Embryonic facial prominence (tissue), 1 donor: ENCODE results near the gene BOLL.
"Not testable (repeated sequence)": the region's sequence is repeated elsewhere in the genome, so short reads cannot be mapped to it uniquely, and the experiment has no call there.

ENCODE experiments used
- DNase-seq: peaks from one replicate; pipeline ENCODE4 v3.0.0-alpha.2; 2016; ENCODE audit errors: extremely low spot score

The BOLL gene

DNA sequence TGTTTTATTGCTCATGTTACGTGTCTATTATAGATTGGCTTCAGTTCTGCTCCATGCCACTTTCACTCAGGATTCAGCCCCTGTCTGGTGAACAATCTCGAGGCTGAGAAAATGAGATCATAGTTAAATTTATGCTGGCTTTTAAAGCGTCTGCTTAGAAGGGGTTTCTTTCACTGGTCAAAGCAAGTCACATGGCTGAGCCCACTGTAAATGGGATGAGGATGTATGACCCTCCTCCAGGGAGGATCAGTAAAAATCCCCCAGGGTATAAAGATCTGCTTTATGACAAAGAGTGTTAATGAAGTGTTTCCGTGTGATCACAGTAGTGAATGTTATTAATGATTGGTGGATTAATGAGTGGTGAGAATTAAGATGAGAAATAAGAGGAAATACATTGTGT, 13.1 kb upstream of the BOLL start:
- no peak for DNase-seq

- DNase-seq: no peak
These were observed 10.2 kb upstream of the BOLL start for GRCh38 chr2:197795277-197795676.

DNA sequence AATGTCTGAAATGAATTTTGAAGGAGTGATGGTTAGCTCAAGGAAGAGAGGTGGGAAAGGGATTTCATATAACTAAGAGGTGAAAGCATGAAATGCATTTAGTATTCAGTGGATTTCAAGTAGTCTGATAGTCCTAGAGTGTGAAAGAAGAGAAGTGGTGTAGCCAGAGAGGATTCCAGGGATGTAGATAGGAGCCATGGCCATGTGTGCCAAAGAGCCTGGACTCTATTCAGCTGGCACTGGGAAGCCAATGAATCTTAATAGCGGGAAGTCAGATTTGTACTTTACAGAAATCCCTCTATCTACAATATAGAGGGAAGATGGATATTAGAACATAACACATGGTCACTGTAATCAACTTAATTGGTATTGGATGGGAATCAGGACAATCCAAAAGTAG, 8.3 kb upstream of the BOLL start:
- no peak for DNase-seq

DNA sequence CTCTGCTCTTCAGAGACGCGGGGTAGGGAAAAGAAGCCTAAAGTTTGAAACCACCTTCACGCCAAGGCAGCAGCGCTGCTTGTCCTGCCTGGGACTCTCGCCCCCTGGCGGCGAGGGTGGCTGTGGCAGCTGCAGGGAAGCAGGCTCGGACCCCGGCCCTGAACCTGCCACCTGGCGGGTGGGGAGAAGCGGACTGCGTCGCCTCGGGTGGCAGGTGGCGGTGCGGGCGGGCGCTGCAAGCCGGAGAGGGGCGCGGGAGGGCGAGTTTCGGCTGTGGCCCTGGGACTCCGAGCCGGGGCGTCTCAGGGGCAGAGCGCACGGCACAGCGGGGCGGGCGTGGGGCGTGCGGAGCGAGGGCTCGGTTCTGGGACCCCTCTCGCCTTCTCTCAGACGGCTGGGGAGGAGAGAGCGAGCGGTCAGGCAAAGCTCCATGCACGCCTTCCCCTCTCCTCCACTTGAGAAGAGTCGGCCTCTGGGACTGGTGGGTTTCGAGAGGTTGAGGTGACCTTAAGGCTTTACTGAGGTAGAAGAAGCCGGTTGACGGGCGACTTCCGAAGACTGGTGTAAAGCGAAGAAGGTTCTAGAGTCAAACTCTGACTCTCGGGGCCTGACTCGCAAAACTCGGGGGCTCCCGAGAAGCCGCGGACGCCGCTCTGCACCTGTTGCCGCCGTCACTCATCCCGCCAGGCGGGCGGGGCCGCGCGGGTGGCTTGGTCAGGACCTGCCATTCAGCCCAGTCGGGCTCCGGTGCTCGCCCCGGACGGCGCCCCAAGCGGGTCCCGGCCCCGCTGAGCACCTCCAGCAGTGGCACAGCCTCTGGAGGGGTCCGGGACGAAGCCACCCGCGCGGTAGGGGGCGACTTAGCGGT, 1.1 kb upstream of the BOLL start:
- no peak for DNase-seq

GRCh38 chr2:197782126-197782525, 3.0 kb downstream of the BOLL start:
- DNase-seq: no peak

- DNase-seq: no peak
These were observed 5.9 kb downstream of the BOLL start for GRCh38 chr2:197779261-197779660.

DNA sequence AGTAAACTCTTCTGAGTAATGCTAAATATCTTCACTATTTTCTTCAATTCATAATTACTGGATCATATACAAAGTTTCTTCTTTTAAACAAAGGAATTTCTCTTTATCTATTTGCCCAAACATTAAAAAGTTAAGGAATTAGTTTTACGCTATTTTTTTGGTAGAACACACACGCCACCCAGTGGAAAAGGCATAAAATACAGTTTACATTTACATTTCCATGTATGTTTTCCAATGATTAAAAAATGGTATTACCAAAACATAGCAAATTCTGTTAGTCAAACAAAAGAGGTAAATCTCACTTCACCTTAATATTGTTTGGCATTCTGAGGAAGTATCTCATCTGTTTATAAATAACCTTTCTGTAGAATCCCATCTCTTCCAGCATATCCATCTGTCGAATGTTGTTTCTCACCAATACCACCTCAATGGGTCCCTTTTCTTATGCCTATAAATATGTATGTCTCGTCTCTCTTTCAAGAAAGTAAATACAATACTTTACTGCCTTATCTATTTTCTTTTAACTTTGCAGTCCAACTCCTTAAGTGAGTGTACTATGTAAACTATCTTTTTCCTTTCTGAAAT, 7.2 kb downstream of the BOLL start:
- DNase-seq: no peak

DNA sequence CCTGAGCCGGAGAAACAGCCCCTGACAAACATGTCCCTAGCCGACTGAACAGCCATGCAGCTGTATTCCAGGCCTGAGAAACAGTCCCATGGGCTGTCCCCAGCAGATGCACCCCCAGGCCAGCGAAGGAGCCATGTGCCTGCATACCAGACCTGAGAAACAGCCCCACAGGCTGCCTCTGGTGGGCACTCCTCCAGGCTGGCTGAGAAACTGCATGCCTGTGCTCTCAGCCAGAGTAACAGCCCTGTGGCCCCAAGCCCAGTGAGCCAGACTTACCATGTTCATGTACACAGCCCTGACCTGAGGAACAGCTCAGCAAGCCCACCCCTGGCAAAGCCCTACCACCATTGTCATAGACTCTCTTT, 24.8 kb downstream of the BOLL start:
- DNase-seq: no peak

DNA sequence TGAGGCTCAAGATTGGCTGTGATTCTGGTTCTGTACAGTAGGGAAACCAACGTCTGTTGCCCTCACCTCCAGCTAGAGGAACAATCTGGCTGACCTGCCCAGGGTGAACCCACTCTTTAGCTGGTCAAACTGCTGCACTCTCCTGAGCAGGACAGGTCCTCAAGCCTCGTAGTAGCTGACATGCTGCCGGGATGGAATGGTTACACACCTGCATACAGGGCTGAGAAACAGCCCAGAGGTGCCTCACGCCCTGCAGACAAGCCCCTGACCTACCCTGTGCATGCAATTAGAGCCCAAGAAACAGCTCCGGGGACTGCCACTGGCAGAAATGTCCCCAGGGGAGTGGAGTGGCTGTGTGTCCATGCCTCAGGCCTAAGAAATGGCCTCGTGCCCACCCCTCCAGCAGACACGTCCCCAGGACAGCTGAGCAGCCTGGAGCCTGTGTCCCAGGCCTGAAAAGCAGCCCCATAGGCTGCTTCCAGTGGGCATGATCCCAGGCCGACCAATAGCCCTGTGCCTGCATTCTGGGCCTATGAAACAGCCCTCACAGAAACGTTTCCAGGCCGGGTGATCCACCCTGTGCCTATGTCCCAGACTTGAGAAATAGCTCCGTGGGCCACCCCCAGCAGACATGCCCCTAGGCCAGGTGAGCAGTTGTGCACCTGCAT, 25.4 kb downstream of the BOLL start:
- no peak for DNase-seq

DNA sequence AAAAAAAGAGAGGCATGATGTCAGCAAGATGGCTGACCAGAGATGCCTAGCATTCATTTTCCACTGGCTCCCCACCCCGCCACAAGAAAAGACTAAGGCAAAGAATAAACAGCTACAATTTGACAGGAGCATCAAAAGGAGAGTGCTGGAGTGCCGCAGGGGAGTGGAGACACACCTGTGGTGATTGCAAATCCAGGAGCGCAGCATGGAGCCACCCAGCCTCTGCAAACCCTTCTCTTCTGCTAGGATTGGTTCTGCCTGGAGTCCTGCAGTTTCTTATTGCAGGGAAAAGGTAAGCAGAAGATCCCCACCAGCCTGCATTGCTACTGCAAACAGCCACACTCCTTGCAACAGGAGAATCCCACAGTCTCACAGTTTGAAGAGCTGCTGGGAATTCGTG, 26.1 kb downstream of the BOLL start:
- DNase-seq: no peak

DNA sequence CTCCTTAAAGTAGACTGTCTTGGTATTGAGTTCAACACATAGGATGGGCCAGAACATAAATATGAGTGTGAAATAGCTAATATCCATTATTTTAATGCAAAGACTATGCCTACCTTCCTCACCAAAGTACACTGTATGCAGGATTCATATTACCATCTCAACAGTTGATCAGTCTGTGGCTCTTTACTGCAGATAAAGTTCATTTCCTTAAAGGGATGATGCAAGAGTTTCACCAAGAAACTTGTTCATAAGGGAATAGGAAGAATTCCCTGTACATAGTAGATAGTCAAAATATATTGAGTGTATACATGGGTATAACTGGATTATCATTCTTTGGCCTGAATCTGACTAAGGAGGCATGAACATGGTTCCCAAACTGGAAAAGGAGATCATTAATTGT, 44.9 kb downstream of the BOLL start:
- no peak for DNase-seq

- not testable (repeated sequence) for DNase-seq
These were observed 56.3 kb downstream of the BOLL start for GRCh38 chr2:197728555-197729544.

- DNase-seq: no peak
These were observed 58.1 kb downstream of the BOLL start for GRCh38 chr2:197727011-197727410.

GRCh38 chr2:197717863-197718262, 67.3 kb downstream of the BOLL start:
- no peak for DNase-seq

GRCh38 chr2:197713271-197713670, 71.8 kb downstream of the BOLL start:
- no peak for DNase-seq

DNA sequence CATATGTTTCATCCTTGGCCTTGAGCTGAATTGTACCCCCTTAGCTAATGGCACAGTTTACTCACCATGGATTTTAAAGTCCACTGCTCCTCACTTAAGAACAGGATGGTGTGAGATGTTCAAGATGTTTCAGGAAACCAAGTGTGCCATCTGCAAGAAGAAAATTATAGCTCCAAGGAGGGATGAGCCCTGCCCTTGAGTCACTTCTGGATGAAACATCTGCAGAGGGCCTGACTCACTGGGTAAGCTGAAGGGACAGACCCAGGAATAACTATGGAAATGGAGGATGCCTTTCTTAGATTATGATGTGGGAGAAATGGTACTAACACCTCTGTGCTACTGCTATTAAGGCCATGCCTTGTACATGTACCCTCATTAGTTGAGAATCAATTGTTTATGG, 73.5 kb downstream of the BOLL start:
- DNase-seq: no peak

GRCh38 chr2:197710424-197711042, 74.6 kb downstream of the BOLL start:
- no peak for DNase-seq

DNA sequence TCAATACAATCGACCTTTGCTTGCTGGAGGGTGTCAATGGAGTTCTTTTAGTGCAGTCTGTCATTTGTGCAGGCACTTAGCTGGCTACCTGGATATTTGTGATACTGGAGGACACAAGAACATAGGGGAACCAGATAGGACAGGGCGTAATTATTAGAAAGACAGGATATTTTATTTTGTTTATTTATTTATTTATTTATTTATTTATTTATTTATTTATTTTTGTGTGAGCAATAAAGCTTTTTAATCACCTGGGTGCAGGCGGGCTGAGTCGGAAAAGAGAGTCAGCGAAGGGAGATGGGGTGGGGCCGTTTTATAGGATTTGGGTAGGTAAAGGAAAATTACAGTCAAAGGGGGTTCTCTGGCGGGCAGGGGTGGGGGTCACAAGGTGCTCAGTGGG, 76.0 kb downstream of the BOLL start:
- DNase-seq: not testable (repeated sequence)

GRCh38 chr2:197708331-197708730, 76.8 kb downstream of the BOLL start:
- DNase-seq: no peak

DNA sequence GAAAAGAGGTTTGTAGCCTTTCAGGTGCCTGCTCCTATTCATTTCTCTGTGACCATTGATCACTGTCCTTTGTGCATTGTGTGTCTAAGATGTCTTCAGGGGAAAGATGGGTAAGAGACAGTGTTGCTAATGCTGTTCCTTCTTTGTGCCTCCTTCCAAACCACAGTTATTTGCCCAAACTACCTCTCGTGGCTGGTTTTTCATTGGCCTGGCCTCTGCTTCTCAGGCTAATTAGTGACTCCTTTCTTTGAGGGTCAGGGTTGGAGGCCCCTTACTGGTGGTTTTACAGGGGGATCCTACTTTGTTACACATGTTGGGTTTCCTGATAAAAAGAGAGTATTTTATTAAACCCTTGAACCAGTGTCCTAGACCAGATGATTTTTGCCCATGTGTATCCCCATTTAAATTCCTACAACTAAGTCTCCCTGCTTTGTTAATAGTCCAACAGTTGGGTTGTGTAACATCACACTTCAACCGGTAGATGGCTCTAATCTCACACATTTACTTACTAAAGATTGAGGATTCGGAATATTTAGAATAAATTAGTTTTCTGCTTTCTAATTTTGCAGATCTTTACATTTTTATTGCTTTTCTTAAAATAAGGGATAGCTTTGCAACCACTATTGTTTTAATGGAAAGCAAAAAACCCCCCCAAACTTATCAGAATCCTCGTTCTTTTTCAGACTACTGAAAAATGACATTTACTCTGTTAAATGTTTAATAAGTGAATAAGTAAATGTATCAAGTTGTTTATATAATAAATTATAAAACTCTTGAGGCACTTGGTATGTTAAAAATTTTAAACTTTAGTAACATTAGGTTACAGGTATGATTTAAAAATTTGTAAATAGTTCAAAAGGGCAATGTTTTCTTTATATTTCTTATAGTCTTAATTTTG, 77.6 kb downstream of the BOLL start:
- DNase-seq: no peak
